ENCODE data around the gene SHISA5. TPM values are rescaled to one million over a fixed set of nuclear protein-coding genes. Genes with fewer than 3 reads are reported as not detected.

Gene SHISA5
- total RNA-seq, 1 donor from 2014 or later: 188 TPM

- H3K4me3 Mint-ChIP-seq (ENCODE audit: unreplicated experiment): no peak overlapping the region
- DNase-seq (ENCODE audit: low spot score): no peak
- H3K27ac Mint-ChIP-seq (ENCODE audit: unreplicated experiment): no peak overlapping the region
- no peak for TF ChIP-seq CTCF (IDR thresholded peaks at IDR 0.05)
- peaks cover 43% of the 10 kb centered on the region for H3K36me3 Mint-ChIP-seq (ENCODE audit: low read depth)
- no peaks in the 10 kb centered on the region for H3K4me1 Mint-ChIP-seq (ENCODE audit: low read depth)
- no peaks in the 10 kb centered on the region for H3K9me3 Mint-ChIP-seq (ENCODE audit: low read depth)
- no peaks in the 10 kb centered on the region for H3K27me3 Mint-ChIP-seq (ENCODE audit: low read depth)
Observed at GRCh38 chr3:48538451-48538850, 34.5 kb upstream of the SHISA5 start.

- no peak overlapping the region for H3K4me3 Mint-ChIP-seq (ENCODE audit: unreplicated experiment)
- H3K27ac Mint-ChIP-seq (ENCODE audit: unreplicated experiment): no peak overlapping the region
- H3K9me3 Mint-ChIP-seq (ENCODE audit: low read depth): no peaks in the 10 kb centered on the region
- peaks cover 40% of the 10 kb centered on the region for H3K36me3 Mint-ChIP-seq (ENCODE audit: low read depth)
- H3K27me3 Mint-ChIP-seq (ENCODE audit: low read depth): no peaks in the 10 kb centered on the region
- no peaks in the 10 kb centered on the region for H3K4me1 Mint-ChIP-seq (ENCODE audit: low read depth)
- TF ChIP-seq CTCF (IDR thresholded peaks at IDR 0.05): no peak
- DNase-seq (ENCODE audit: low spot score): no peak
Observed at GRCh38 chr3:48536785-48537184, 32.8 kb upstream of the SHISA5 start.

DNA sequence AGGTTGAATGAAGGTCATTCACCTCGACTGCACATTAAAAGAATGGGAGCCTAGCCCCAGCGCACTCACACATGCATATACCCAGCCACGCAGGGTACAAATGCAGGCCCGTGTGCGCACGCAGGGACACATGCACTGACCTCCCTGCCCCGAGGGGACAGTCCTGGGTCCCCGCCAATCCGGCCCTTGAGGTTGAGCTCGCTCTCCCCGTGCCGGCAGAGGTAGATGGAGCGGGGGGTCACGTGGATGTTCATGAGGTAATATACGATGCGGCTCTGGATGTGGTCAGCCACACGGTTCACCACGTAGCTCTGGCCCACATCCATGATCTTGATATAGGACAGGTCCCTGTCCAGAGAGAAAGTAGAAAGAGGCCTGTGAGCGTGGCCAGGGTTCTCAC, 32.1 kb upstream of the SHISA5 start:
- H3K4me1 Mint-ChIP-seq (ENCODE audit: low read depth): no peaks in the 10 kb centered on the region
- DNase-seq (ENCODE audit: low spot score): no peak
- no peaks in the 10 kb centered on the region for H3K9me3 Mint-ChIP-seq (ENCODE audit: low read depth)
- TF ChIP-seq CTCF (IDR thresholded peaks at IDR 0.05): no peak
- no peaks in the 10 kb centered on the region for H3K27me3 Mint-ChIP-seq (ENCODE audit: low read depth)
- no peak overlapping the region for H3K4me3 Mint-ChIP-seq (ENCODE audit: unreplicated experiment)
- peaks cover 40% of the 10 kb centered on the region for H3K36me3 Mint-ChIP-seq (ENCODE audit: low read depth)
- no peak overlapping the region for H3K27ac Mint-ChIP-seq (ENCODE audit: unreplicated experiment)

DNA sequence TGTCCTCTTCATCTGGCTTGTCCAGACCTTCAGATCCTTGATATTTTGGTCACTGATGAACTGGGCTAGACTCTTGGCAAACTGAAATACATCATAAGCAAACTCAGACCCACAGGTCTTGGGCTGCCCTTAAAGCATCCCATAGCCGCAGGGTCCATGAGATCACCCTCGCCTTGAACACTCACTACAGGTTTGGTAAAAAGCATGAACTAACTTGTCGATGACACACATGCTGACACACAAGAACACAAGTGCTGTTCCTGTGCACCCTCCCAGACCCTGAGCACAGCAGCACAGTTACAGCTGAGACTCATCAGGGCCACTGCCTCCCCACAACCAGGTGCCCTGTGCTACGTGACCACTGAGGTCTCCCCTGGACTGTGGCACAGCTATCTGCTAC, 31.6 kb upstream of the SHISA5 start:
- no peak for DNase-seq (ENCODE audit: low spot score)
- no peak overlapping the region for H3K27ac Mint-ChIP-seq (ENCODE audit: unreplicated experiment)
- H3K4me3 Mint-ChIP-seq (ENCODE audit: unreplicated experiment): no peak overlapping the region
- no peaks in the 10 kb centered on the region for H3K4me1 Mint-ChIP-seq (ENCODE audit: low read depth)
- peaks cover 40% of the 10 kb centered on the region for H3K36me3 Mint-ChIP-seq (ENCODE audit: low read depth)
- no peak for TF ChIP-seq CTCF (IDR thresholded peaks at IDR 0.05)
- no peaks in the 10 kb centered on the region for H3K9me3 Mint-ChIP-seq (ENCODE audit: low read depth)
- H3K27me3 Mint-ChIP-seq (ENCODE audit: low read depth): no peaks in the 10 kb centered on the region

- Mint-ChIP-seq H3K9me3 (ENCODE audit: low read depth) (no peaks in the 10 kb centered on the region), H3K4me3 (ENCODE audit: unreplicated experiment) (no peak overlapping the region)
Observed at GRCh38 chr3:48532977-48533337, 29.0 kb upstream of the SHISA5 start.

More at GRCh38 chr3:48532977-48533337, 29.0 kb upstream of the SHISA5 start:
- no peak for DNase-seq (ENCODE audit: low spot score)
- no peak for TF ChIP-seq CTCF (IDR thresholded peaks at IDR 0.05)
- H3K27me3 Mint-ChIP-seq (ENCODE audit: low read depth): no peaks in the 10 kb centered on the region
- H3K27ac Mint-ChIP-seq (ENCODE audit: unreplicated experiment): no peak overlapping the region
- no peaks in the 10 kb centered on the region for H3K4me1 Mint-ChIP-seq (ENCODE audit: low read depth)
- H3K36me3 Mint-ChIP-seq (ENCODE audit: low read depth): peaks cover 35% of the 10 kb centered on the region

Data from chondrocyte (in vitro differentiated cells).